Activated CD4-positive, alpha-beta memory T cell treated with anti-CD3 and anti-CD28 coated beads for 36 hours (primary cell): ENCODE measurements around the gene PARD6B. TPM values are rescaled to one million over a fixed set of nuclear protein-coding genes. Genes with fewer than 3 reads are reported as not detected.
"Not testable (repeated sequence)": the region's sequence is repeated elsewhere in the genome, so short reads cannot be mapped to it uniquely, and the experiment has no call there.

Experiments used
- CTCF ChIA-PET: fragments of 350-600 bp; sonication (Branson Sonifier 250); formaldehyde crosslinking; loops from one replicate; lab custom pipeline; 2021; ENCODE audit warnings: antibody characterized with exemption, inconsistent platforms; lab: Charles Lee
- POLR2A ChIA-PET: fragments of 350-600 bp; sonication (Branson Sonifier 250); formaldehyde crosslinking; loops from one replicate; lab custom pipeline; 2021; ENCODE audit warnings: antibody characterized with exemption; lab: Charles Lee
- DNase-seq: peaks from one replicate; pipeline ENCODE4 v3.0.0-alpha.2; 2020
- H3K27ac Mint-ChIP-seq: one replicate; pipeline ENCODE4 v1.8.0; 2021; ENCODE audit warnings: mixed read lengths
- H3K27me3 Mint-ChIP-seq: one replicate; pipeline ENCODE4 v1.8.0; 2021; ENCODE audit warnings: mixed read lengths
- H3K36me3 Mint-ChIP-seq: one replicate; pipeline ENCODE4 v1.8.0; 2021; ENCODE audit warnings: mixed read lengths
- H3K4me1 Mint-ChIP-seq: one replicate; pipeline ENCODE4 v1.8.0; 2021; ENCODE audit warnings: low read depth, mixed read lengths
- H3K4me3 Mint-ChIP-seq: one replicate; pipeline ENCODE4 v1.8.0; 2021; ENCODE audit warnings: mild to moderate bottlenecking, mixed read lengths
- H3K9me3 Mint-ChIP-seq: one replicate; pipeline ENCODE4 v1.8.0; 2021; ENCODE audit warnings: mixed read lengths
- intact Hi-C: fragments of 100-400 bp; cut with micrococcal nuclease; formaldehyde crosslinking; loops from one replicate; pipeline ENCODE4 v1.15.1; 2023
- total RNA-seq, 2 experiments: library from RNA; stranded (reverse); gene quantifications; one replicate each; pipeline ENCODE4 v1.2.3, GENCODE V29; 2021

PARD6B gene
- total RNA-seq, 2 experiments from 2014 or later: 6.3 to 8.2 TPM

- ChIA-PET POLR2A (no interaction called here), CTCF (interaction anchor here (0.7 kb wide), 1 partner anchor 75 kb away, joined by 4 read pairs; no protein-coding TSS in a partner anchor)
- Mint-ChIP-seq H3K9me3 (no peaks in the 10 kb centered on the region), H3K4me1 (no peaks in the 10 kb centered on the region), H3K27ac (no peak overlapping the region), H3K36me3 (no peaks in the 10 kb centered on the region), H3K27me3 (peaks cover 12% of the 10 kb centered on the region), H3K4me3 (no peak overlapping the region)
- no peak for DNase-seq
- intact Hi-C loops: no loop called here
Observed at GRCh38 chr20:50708845-50709635, 22.3 kb upstream of the PARD6B start.

GRCh38 chr20:50709636-50709973, 21.8 kb upstream of the PARD6B start:
- H3K36me3 Mint-ChIP-seq: no peaks in the 10 kb centered on the region
- intact Hi-C loops: no loop called here
- ChIA-PET POLR2A (no interaction called here), CTCF (no interaction called here)
- H3K4me3 Mint-ChIP-seq: no peak overlapping the region
- H3K4me1 Mint-ChIP-seq: no peaks in the 10 kb centered on the region
- H3K9me3 Mint-ChIP-seq: no peaks in the 10 kb centered on the region
- H3K27ac Mint-ChIP-seq: no peak overlapping the region
- DNase-seq: no peak
- H3K27me3 Mint-ChIP-seq: peaks cover 14% of the 10 kb centered on the region

DNA sequence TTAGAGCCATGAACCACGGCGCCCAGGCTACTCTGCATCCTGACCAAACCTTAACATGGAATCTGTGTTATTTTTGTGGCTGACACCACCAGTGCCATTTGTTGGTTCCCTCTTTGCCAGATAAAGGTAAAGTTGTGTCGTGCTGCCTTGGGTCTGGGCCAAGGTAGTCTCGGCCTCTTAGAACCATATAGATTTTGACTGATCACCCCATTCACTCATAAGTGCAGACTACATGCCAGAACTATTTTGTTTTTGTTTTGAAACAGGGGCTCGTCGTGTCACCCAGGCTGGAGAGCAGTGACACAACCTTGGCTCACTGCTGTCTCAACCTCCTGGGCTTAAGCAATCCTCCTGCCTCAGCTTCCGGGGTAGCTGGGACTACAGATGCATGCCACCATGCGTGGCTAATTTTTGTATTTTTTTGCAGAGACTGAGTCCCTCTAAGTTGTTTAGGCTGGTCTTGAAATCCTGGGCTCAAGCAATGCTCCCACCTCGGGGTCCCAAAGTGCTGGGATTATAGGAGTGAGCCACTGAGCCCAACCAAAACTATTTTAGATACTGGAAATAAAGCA, 20.8 kb upstream of the PARD6B start:
- Mint-ChIP-seq H3K27me3 (peaks cover 12% of the 10 kb centered on the region), H3K36me3 (no peaks in the 10 kb centered on the region), H3K9me3 (no peaks in the 10 kb centered on the region), H3K4me1 (no peaks in the 10 kb centered on the region), H3K27ac (no peak overlapping the region), H3K4me3 (no peak overlapping the region)
- no peak for DNase-seq
- POLR2A ChIA-PET: no interaction called here
- intact Hi-C loops: no loop called here
- CTCF ChIA-PET: no interaction called here

GRCh38 chr20:50711113-50711825, 20.1 kb upstream of the PARD6B start:
- Mint-ChIP-seq H3K4me1 (no peaks in the 10 kb centered on the region), H3K36me3 (no peaks in the 10 kb centered on the region), H3K9me3 (no peaks in the 10 kb centered on the region), H3K27ac (no peak overlapping the region), H3K4me3 (no peak overlapping the region), H3K27me3 (peaks cover 12% of the 10 kb centered on the region)
- CTCF ChIA-PET: no interaction called here
- intact Hi-C loops: no loop called here
- POLR2A ChIA-PET: no interaction called here
- no peak for DNase-seq

DNA sequence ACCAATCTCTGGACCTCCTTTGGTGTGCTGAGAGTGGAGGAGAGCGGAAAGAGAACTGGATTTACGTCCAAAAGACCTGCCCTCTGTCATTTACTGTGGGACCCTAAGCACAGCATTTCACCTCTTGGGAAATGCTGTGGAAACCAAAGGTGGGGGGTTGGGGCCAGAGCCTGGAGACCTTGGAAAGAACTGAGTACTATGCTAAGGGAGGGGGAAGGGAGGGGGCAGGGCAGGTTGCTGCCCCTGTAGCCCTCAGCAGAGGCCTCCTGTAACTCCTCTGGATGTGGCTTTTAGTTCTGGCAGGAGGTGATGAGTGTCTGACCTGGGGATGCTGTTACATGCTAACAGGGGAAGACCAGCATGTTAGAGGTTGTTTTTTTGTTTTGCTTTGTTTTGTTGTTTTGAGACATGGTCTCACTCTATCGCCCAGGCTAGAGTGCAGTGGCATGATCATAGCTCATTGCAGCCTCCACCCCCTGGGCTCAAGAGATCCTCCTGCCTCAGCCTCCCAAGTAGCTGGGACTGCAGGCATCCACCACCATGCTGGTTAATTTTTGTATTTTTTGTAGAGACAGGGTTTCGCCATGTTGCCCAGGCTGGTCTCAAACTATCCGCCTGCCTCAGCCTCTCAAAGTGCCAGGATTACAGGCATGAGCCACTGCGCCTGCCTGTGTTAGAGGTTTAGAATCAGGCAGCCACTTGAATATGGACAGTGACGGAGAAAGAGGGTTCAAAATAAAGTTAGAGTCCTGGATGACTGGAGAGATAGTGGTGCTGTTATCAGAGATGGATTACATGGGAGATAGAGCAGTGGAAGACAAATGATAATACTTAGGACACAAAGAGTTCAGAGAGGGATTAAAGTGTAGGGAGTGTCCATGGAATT, 18.4 kb upstream of the PARD6B start:
- Mint-ChIP-seq H3K27me3 (peaks cover 12% of the 10 kb centered on the region), H3K27ac (no peak overlapping the region), H3K36me3 (no peaks in the 10 kb centered on the region), H3K4me3 (no peak overlapping the region), H3K9me3 (no peaks in the 10 kb centered on the region), H3K4me1 (no peaks in the 10 kb centered on the region)
- ChIA-PET CTCF (interaction anchor here (0.6 to 0.7 kb wide), 2 partner anchors 37 to 70 kb away, joined by 3 to 4 read pairs; no protein-coding TSS in a partner anchor), POLR2A (no interaction called here)
- no peak for DNase-seq
- intact Hi-C loops: no loop called here

DNA sequence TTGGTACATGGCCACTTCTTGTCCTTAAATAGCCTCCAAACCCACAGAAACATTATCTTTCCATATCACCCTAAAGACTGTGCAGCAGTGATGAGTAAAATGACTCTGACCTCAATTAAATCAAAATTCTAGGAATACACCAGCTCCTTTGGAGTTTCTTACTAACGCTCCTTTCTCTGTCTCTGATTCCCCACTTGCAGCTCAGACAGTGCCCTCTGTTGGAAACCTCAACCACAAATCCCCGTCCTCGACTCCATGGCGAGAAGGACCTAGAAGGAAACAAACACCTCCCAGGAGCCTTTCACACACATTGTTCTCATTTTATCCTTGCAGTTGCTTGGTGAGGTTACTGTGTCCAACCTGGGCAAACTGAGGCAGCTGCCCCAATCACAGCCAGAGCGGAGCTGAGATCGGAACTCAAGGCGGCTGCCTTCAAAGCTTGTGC, 17.7 kb upstream of the PARD6B start:
- intact Hi-C loops: no loop called here
- no peaks in the 10 kb centered on the region for H3K4me1 Mint-ChIP-seq
- POLR2A ChIA-PET: no interaction called here
- no peaks in the 10 kb centered on the region for H3K36me3 Mint-ChIP-seq
- H3K4me3 Mint-ChIP-seq: no peak overlapping the region
- no peak overlapping the region for H3K27ac Mint-ChIP-seq
- peaks cover 12% of the 10 kb centered on the region for H3K27me3 Mint-ChIP-seq
- CTCF ChIA-PET: interaction anchor here (0.6 to 0.7 kb wide), 2 partner anchors 38 to 70 kb away, joined by 3 to 4 read pairs; no protein-coding TSS in a partner anchor
- no peaks in the 10 kb centered on the region for H3K9me3 Mint-ChIP-seq
- no peak for DNase-seq

DNA sequence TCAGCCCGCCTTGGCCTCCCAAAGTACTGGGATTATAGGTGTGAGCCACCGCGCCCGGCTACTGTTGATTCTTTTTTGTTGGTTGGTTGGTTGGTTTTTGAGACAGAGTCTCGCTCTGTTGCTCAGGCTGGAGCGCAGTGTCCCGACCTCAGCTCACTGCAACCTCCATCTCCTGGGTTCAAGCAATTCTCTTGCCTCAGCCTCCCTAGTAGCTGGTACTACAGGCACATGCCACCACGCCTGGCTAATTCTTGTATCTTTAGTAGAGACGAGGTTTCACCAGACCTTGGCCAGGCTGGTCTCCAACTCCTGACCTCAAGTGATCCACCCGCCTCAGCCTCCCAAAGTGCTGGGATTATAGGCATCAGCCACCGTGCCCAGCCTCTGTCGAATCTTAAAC, 17.0 kb upstream of the PARD6B start:
- POLR2A ChIA-PET, CTCF ChIA-PET, intact Hi-C loops, H3K4me1 Mint-ChIP-seq, H3K4me3 Mint-ChIP-seq, H3K27ac Mint-ChIP-seq, H3K9me3 Mint-ChIP-seq, H3K36me3 Mint-ChIP-seq, DNase-seq: not testable (repeated sequence)
- peaks cover 12% of the 10 kb centered on the region for H3K27me3 Mint-ChIP-seq

DNA sequence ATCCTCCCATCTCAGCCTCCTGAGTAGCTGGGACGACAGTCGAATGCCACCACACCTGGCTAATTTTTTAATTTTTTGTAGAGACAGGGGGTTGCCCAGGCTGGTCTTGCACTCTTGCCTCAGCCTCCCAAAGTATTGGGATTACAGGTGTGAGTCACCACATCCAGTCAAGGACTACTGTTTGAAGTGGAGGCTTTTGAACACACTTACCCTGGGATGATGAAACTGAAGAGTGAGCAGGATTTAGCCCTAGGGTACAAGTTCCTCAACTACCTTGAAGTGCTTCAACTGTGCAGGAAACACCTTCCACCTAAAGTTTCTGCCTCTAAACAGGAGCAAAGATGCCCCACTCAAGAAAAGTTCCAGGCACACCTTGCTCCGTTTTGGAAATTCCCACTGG, 15.7 kb upstream of the PARD6B start:
- CTCF ChIA-PET: no interaction called here
- no peaks in the 10 kb centered on the region for H3K4me1 Mint-ChIP-seq

GRCh38 chr20:50716518-50716917, 14.9 kb upstream of the PARD6B start:
- H3K36me3 Mint-ChIP-seq: no peaks in the 10 kb centered on the region
- CTCF ChIA-PET: interaction anchor here (0.6 kb wide), 1 partner anchor 267 kb away, joined by 4 read pairs; no protein-coding TSS in a partner anchor
- H3K27me3 Mint-ChIP-seq: peaks cover 10% of the 10 kb centered on the region

More for the DNA sequence above, 15.7 kb upstream of the PARD6B start:
- Mint-ChIP-seq H3K4me3 (no peak overlapping the region), H3K9me3 (no peaks in the 10 kb centered on the region), H3K36me3 (no peaks in the 10 kb centered on the region), H3K27me3 (peaks cover 12% of the 10 kb centered on the region), H3K27ac (no peak overlapping the region)
- DNase-seq: no peak
- intact Hi-C loops: no loop called here
- POLR2A ChIA-PET: no interaction called here

GRCh38 chr20:50717312-50717711, 14.1 kb upstream of the PARD6B start:
- Mint-ChIP-seq H3K9me3 (no peaks in the 10 kb centered on the region), H3K27me3 (peaks cover 5% of the 10 kb centered on the region), H3K4me1 (no peaks in the 10 kb centered on the region), H3K27ac (no peak overlapping the region), H3K36me3 (no peaks in the 10 kb centered on the region), H3K4me3 (no peak overlapping the region)
- POLR2A ChIA-PET: no interaction called here
- CTCF ChIA-PET: interaction anchor here (2.1 kb wide), 1 partner anchor 32 kb away, joined by 9 read pairs; no protein-coding TSS in a partner anchor
- intact Hi-C loops: no loop called here
- DNase-seq: no peak

More at GRCh38 chr20:50716518-50716917, 14.9 kb upstream of the PARD6B start:
- H3K4me1 Mint-ChIP-seq: no peaks in the 10 kb centered on the region
- no peak overlapping the region for H3K4me3 Mint-ChIP-seq
- no peak for DNase-seq
- POLR2A ChIA-PET: no interaction called here
- H3K27ac Mint-ChIP-seq: no peak overlapping the region
- no peaks in the 10 kb centered on the region for H3K9me3 Mint-ChIP-seq
- intact Hi-C loops: no loop called here

DNA sequence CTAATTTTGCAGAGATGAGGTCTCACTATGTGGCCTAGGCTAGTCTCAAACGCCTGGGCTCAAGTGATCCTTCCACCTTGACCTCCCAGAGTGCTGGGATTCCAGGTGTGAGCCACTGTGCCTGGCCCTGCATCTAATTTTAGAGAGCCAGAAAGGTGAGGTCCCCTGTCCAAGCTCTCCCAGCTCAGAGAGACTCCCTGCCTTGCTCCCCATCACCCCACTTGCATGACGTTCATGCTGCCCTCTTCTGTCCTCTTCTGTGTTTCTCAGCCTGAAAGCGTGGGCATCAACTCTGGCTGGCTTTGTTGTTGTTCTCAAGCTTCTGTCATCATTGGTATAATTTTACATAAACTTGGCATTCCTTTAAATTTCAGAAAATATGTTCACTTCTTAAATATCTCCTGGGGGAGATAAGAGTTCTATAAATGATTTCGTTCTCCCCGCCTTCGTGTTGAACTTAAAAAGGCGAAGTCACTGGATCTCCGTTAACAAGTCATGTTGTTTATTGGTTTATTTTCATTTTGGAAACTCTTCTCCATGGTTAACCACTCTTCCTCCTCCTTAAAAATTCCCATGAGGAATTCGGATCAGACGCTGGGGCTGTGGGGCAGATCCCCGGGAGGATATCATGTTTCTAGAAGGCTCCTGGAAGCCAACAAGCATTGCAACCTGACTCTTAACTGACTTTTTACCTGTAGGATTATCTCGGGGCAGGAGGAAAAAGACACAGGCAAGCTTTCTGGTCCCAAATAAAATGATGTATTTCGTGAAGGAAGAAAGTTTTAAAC, 13.2 kb upstream of the PARD6B start:
- H3K4me3 Mint-ChIP-seq: no peak overlapping the region
- ChIA-PET CTCF (interaction anchor here (2.1 kb wide), 1 partner anchor 31 kb away, joined by 9 read pairs; no protein-coding TSS in a partner anchor), POLR2A (no interaction called here)
- intact Hi-C loops: no loop called here
- DNase-seq: no peak
- H3K9me3 Mint-ChIP-seq: no peaks in the 10 kb centered on the region
- no peaks in the 10 kb centered on the region for H3K4me1 Mint-ChIP-seq
- no peaks in the 10 kb centered on the region for H3K36me3 Mint-ChIP-seq
- no peak overlapping the region for H3K27ac Mint-ChIP-seq
- H3K27me3 Mint-ChIP-seq: peaks cover 3% of the 10 kb centered on the region
